Measurements from ENCODE around the gene TP53TG5. TPM values are rescaled to one million over a fixed set of nuclear protein-coding genes. Genes with fewer than 3 reads are reported as not detected.

Gene TP53TG5
- total RNA-seq, 3 donors from 2014 or later (not counting 1 experiment from before 2014, with no cell fraction given) = 0.14 TPM; not detected in 2

DNA sequence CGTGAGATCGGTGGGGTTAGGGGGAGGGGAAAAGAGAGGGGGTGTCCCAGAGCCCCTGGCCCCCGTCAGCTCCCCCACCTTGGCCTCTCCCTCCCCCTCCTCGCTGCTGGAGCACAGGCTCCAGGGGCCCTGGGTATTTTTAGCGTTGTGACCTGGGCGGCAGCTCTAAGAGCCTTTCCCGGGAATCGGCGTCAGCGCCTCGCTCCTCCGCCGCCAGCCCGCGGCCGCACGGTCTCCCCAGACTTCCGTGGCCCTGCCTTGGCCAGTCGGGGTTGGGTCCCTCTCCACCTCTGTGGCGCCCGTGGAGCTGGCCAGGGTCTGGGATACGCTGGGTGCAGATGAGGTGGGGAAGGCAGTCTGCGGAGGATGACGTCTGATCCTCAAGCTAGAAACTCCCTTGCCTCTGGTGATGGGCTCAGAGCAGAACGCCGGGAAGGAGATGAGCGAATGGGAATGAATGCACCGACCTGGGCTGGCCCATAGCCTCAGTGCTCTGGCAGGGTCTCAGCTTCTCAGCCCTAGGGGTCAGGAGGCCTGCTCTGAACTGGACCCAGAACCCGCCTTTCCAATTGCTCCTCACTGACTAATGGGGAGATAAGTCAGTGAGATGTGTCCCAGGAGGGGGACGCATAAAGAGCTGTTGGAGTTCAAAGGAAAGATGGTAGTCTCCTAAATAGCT is 29.1 kb upstream of the TP53TG5 start:
- Mint-ChIP-seq H3K4me3 (peak overlapping the region; percentile 84), H3K4me1 (peaks cover 7 to 32% of the 10 kb centered on the region in 2 donors), H3K36me3 (no peaks in the 10 kb centered on the region), H3K9me3 (no peaks in the 10 kb centered on the region), H3K27ac (peak overlapping the region; percentile 63 to 86), H3K27me3 (ENCODE audit: low read depth in 2 of 2) (peaks cover 0 to 3% of the 10 kb centered on the region in 2 donors)
- 45% methylated on average over 28 of the region's 30 CpGs for WGBS (ENCODE audit: insufficient coverage)
- Histone ChIP-seq H3K4me1 (ENCODE audit: control insufficient read depth, insufficient read depth, low read length) (peaks cover 20% of the 10 kb centered on the region), H3K36me3 (ENCODE audit: control insufficient read depth, insufficient read depth, low read length) (peaks cover 2% of the 10 kb centered on the region), H3K9me3 (ENCODE audit: control insufficient read depth, insufficient read depth, low read length) (no peaks in the 10 kb centered on the region), H3K27ac (ENCODE audit: low read length) (peak overlapping the region; percentile 20), H3K27me3 (ENCODE audit: control insufficient read depth, insufficient read depth, low read length) (no peaks in the 10 kb centered on the region), H3K4me3 (ENCODE audit: low read length) (peak overlapping the region; percentile 64)
- ATAC-seq (no peak), DNase-seq (peak in 1 of 2 donors; percentile 52)
- TF ChIP-seq, protein P1, sequence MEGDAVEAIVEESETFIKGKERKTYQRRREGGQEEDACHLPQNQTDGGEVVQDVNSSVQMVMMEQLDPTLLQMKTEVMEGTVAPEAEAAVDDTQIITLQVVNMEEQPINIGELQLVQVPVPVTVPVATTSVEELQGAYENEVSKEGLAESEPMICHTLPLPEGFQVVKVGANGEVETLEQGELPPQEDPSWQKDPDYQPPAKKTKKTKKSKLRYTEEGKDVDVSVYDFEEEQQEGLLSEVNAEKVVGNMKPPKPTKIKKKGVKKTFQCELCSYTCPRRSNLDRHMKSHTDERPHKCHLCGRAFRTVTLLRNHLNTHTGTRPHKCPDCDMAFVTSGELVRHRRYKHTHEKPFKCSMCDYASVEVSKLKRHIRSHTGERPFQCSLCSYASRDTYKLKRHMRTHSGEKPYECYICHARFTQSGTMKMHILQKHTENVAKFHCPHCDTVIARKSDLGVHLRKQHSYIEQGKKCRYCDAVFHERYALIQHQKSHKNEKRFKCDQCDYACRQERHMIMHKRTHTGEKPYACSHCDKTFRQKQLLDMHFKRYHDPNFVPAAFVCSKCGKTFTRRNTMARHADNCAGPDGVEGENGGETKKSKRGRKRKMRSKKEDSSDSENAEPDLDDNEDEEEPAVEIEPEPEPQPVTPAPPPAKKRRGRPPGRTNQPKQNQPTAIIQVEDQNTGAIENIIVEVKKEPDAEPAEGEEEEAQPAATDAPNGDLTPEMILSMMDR (IDR thresholded peaks at IDR 0.05) = no peak
- intact Hi-C loops (cut with micrococcal nuclease) = no loop called here

DNA sequence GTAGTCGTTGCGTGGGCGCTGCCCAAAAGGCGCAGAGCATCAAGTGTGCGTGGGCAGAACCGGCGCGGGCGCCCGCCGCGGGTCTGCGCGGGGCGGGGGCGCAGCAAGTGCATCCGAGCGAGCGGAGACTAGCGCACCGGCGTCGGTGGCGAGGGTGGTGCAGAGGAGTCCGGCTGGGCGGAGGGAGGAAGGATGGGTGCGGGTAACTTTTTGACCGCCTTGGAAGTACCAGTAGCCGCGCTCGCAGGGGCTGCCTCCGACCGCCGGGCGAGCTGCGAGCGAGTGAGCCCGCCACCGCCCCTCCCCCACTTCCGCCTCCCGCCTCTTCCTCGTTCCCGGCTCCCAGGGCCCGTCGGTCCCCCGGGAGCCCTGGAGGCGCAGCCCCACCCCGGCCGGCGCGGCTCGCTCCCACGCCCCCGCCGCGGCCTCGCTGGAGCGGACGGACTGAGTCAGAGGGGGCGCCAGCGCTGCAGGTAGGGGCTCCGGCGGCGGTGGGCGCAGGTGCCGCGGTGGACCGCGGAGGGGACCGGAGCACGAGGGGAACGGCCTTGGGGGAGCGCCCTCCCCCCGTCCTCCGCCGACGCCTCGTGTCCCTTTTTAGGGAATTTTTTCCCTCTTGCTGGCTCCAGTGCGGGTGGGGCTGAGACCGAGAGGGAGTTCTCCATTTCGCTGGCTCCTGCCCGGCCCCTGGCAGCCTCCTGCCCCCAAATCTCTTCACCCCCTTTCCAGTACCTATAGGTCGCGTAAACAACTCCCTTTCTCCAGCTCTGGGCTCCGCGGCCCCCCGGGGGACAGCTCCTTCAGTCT is 28.3 kb upstream of the TP53TG5 start:
- no peaks in the 10 kb centered on the region for H3K36me3 Mint-ChIP-seq
- intact Hi-C loops (cut with micrococcal nuclease) = no loop called here
- no peaks in the 10 kb centered on the region for H3K9me3 Mint-ChIP-seq
- H3K27me3 Mint-ChIP-seq (ENCODE audit: low read depth in 2 of 2) = peaks cover 0 to 3% of the 10 kb centered on the region in 2 donors
- TF ChIP-seq, protein P1 (IDR thresholded peaks at IDR 0.05) = no peak
- H3K27me3 ChIP-seq (ENCODE audit: control insufficient read depth, insufficient read depth, low read length) = no peaks in the 10 kb centered on the region
- under 1% methylated on average over 84 of the region's 87 CpGs for WGBS (ENCODE audit: insufficient coverage)
- H3K36me3 ChIP-seq (ENCODE audit: control insufficient read depth, insufficient read depth, low read length) = peaks cover 2% of the 10 kb centered on the region
- peak overlapping the region; percentile 63 to 86 for H3K27ac Mint-ChIP-seq
- peak overlapping the region; percentile 84 for H3K4me3 Mint-ChIP-seq
- H3K4me1 Mint-ChIP-seq = peaks cover 7 to 32% of the 10 kb centered on the region in 2 donors
- peaks cover under 1% of the 10 kb centered on the region for H3K9me3 ChIP-seq (ENCODE audit: control insufficient read depth, insufficient read depth, low read length)
- DNase-seq = peak in 1 of 2 donors; percentile 66
- H3K27ac ChIP-seq (ENCODE audit: low read length) = peak overlapping the region; percentile 20
- peaks cover 20% of the 10 kb centered on the region for H3K4me1 ChIP-seq (ENCODE audit: control insufficient read depth, insufficient read depth, low read length)
- H3K4me3 ChIP-seq (ENCODE audit: low read length) = peak overlapping the region; percentile 64
- peak; percentile 22 to 65 (median 60) for ATAC-seq

DNA sequence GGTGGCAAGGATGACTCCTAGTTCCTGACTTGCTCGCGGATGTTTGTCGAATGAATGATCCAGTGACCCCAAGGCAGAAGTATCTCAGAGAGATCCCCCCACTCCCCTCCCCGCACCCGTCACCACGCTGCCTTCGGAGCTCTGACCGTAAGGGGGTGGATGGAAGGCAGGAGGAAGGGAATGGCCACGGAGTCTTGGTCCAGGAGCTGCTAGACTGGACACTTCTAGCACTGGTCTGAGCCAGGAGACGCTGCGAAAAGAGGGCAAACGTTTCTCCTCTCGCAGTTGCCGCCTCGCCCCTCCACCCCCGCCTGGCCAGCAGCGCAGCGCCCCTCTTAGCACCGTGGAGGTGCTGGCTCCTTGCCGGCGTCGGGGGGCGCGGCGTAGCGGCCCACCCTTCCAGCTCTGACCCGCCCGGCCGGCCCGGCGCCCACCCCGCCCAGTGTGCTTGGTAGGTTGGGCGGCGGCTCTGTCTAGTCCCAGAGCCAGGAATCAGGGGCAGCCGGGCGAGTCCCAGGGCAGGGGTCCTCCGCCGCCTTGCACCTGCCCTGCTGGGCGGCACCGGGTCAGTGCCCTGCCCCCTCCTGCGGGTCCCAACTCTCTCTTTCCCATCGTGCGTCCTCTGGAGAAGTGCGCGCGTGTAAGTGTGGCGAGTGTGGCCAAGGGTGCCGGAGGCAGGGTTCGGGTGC is 27.6 kb upstream of the TP53TG5 start:
- H3K4me1 Mint-ChIP-seq = peaks cover 7 to 32% of the 10 kb centered on the region in 2 donors
- no peaks in the 10 kb centered on the region for H3K27me3 ChIP-seq (ENCODE audit: control insufficient read depth, insufficient read depth, low read length)
- no peaks in the 10 kb centered on the region for H3K36me3 ChIP-seq (ENCODE audit: control insufficient read depth, insufficient read depth, low read length)
- peaks cover 0 to 3% of the 10 kb centered on the region in 2 donors for H3K27me3 Mint-ChIP-seq (ENCODE audit: low read depth in 2 of 2)
- H3K9me3 ChIP-seq (ENCODE audit: control insufficient read depth, insufficient read depth, low read length) = peaks cover 7% of the 10 kb centered on the region
- DNase-seq (peak in 1 of 2 donors; percentile 20), ATAC-seq (peak; percentile 39 to 52 (median 45))
- H3K27ac Mint-ChIP-seq = peak overlapping the region; percentile 18 to 71
- H3K4me3 Mint-ChIP-seq = peak overlapping the region; percentile 79
- TF ChIP-seq, protein P1 (IDR thresholded peaks at IDR 0.05) = no peak
- no peak overlapping the region for H3K27ac ChIP-seq (ENCODE audit: low read length)
- WGBS (ENCODE audit: insufficient coverage) = under 1% methylated on average over 46 of the region's 49 CpGs
- H3K4me1 ChIP-seq (ENCODE audit: control insufficient read depth, insufficient read depth, low read length) = peaks cover 20% of the 10 kb centered on the region
- no peaks in the 10 kb centered on the region for H3K36me3 Mint-ChIP-seq
- H3K4me3 ChIP-seq (ENCODE audit: low read length) = peak overlapping the region; percentile 64
- intact Hi-C loops (cut with micrococcal nuclease) = no loop called here
- H3K9me3 Mint-ChIP-seq = no peaks in the 10 kb centered on the region
